ENCODE measurements around the gene AK1. TPM values are rescaled to one million over a fixed set of nuclear protein-coding genes. Genes with fewer than 3 reads are reported as not detected.

The AK1 gene
- total and polyA plus RNA-seq, 2 donors (not counting 3 experiments of a cell fraction or from before 2014, with no cell fraction given), result 115 to 148 TPM

DNA sequence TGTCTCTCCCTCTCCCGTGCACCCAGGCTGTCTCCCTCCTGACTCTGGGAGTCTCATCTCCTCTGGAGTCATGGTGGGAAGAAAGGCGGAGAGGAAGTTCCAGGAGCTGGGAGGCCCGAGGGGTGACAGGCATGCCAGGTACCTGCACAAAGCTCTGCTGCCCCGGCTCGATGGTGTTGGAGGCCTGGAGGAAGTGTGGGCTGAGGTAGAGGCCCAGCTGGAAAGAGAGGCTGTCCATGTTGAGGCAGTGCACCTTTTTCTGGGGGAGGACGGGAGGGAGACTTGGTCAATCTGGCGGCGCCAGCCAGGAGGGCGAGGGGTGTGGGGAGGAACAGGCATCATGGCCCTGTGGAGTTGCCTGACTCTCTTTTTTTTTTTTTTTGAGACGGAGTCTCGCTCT lies 58.9 kb downstream of the AK1 start:
- CTCF ChIA-PET, result interaction anchor here (0.7 to 8.4 kb wide), 3 partner anchors 24 to 103 kb away, joined by 3 to 76 read pairs (median 6); no protein-coding TSS in a partner anchor
- Histone ChIP-seq H3K4me3 (replicated peaks in 1 of 3; ENCODE audit: insufficient read depth in 1 of 3, low read depth in 1 of 3, low read length in 3 of 3) (no peak overlapping the region), H2AFZ (ENCODE audit: low read depth, low read length) (no peak overlapping the region), H3K4me1 (ENCODE audit: control insufficient read depth, extremely low read depth, insufficient read depth, low read length) (peaks cover 10% of the 10 kb centered on the region), H3K36me3 (ENCODE audit: control insufficient read depth in 2 of 2, extremely low read depth in 1 of 2, insufficient read depth in 2 of 2, low read length in 2 of 2) (peaks cover 33 to 56% of the 10 kb centered on the region in 2 experiments), H3K27me3 (ENCODE audit: control insufficient read depth in 2 of 2, insufficient read depth in 2 of 2, low read length in 2 of 2) (no peaks in the 10 kb centered on the region), H4K20me1 (replicated peaks; ENCODE audit: control insufficient read depth, extremely low read depth, insufficient read depth, low read length) (no peaks in the 10 kb centered on the region), H3K79me2 (ENCODE audit: control insufficient read depth, insufficient read depth, low read length) (peaks cover 18% of the 10 kb centered on the region), H3K9me1 (replicated peaks; ENCODE audit: control insufficient read depth, extremely low read depth, insufficient read depth, low read length) (no peaks in the 10 kb centered on the region), H3K4me2 (ENCODE audit: insufficient read depth, low read length) (no peak overlapping the region), H3K9ac (replicated peaks; ENCODE audit: extremely low read depth, insufficient read depth, low read length) (no peak overlapping the region), H3K27ac (ENCODE audit: insufficient read depth, low read depth, low read length) (no peak overlapping the region), H3K9me3 (replicated peaks; ENCODE audit: control insufficient read depth, insufficient read depth, low read length) (no peaks in the 10 kb centered on the region)
- DNase-seq (ENCODE audit: low read depth, low spot score) (no peak), FAIRE-seq (no peak)
- POLR2A ChIA-PET, result no interaction called here
- dilution Hi-C loops (cut with MboI; ENCODE audit: extremely low pct_ligation_motif_present, low sequenced_read_pairs) (no loop called here), intact Hi-C loops (cut with micrococcal nuclease) (no loop called here)
- no TSS peak for BruUV-seq (replicated peaks)
- TF ChIP-seq MAX (IDR thresholded peaks at IDR 0.05; ENCODE audit: insufficient read depth, insufficient read length), result no peak

- H2AFZ ChIP-seq (ENCODE audit: low read depth, low read length), result no peak overlapping the region
- H3K9ac ChIP-seq (replicated peaks; ENCODE audit: extremely low read depth, insufficient read depth, low read length), result no peak overlapping the region
- H3K9me3 ChIP-seq (replicated peaks; ENCODE audit: control insufficient read depth, insufficient read depth, low read length), result no peaks in the 10 kb centered on the region
- H3K36me3 ChIP-seq (ENCODE audit: control insufficient read depth in 2 of 2, extremely low read depth in 1 of 2, insufficient read depth in 2 of 2, low read length in 2 of 2), result peaks cover 33 to 62% of the 10 kb centered on the region in 2 experiments
- no peaks in the 10 kb centered on the region for H3K27me3 ChIP-seq (ENCODE audit: control insufficient read depth in 2 of 2, insufficient read depth in 2 of 2, low read length in 2 of 2)
- no peak overlapping the region for H3K4me3 ChIP-seq (replicated peaks in 1 of 3; ENCODE audit: insufficient read depth in 1 of 3, low read depth in 1 of 3, low read length in 3 of 3)
- no peaks in the 10 kb centered on the region for H3K9me1 ChIP-seq (replicated peaks; ENCODE audit: control insufficient read depth, extremely low read depth, insufficient read depth, low read length)
- no peaks in the 10 kb centered on the region for H4K20me1 ChIP-seq (replicated peaks; ENCODE audit: control insufficient read depth, extremely low read depth, insufficient read depth, low read length)
- dilution Hi-C loops (cut with MboI; ENCODE audit: extremely low pct_ligation_motif_present, low sequenced_read_pairs), result no loop called here
- FAIRE-seq, result no peak
- H3K4me1 ChIP-seq (ENCODE audit: control insufficient read depth, extremely low read depth, insufficient read depth, low read length), result peaks cover 10% of the 10 kb centered on the region
- DNase-seq (ENCODE audit: low read depth, low spot score), result no peak
- CTCF ChIA-PET, result interaction anchor here (0.7 to 8.4 kb wide), 7 partner anchors 10 to 103 kb away, joined by 3 to 76 read pairs (median 4); partner anchors contain the start of genes ENG and TOR2A
- H3K4me2 ChIP-seq (ENCODE audit: insufficient read depth, low read length), result no peak overlapping the region
- H3K79me2 ChIP-seq (ENCODE audit: control insufficient read depth, insufficient read depth, low read length), result peaks cover 18% of the 10 kb centered on the region
- TF ChIP-seq POLR2A (IDR thresholded peaks at IDR 0.05; ENCODE audit: low read depth, low read length), result no peak
- TF ChIP-seq, protein P1, sequence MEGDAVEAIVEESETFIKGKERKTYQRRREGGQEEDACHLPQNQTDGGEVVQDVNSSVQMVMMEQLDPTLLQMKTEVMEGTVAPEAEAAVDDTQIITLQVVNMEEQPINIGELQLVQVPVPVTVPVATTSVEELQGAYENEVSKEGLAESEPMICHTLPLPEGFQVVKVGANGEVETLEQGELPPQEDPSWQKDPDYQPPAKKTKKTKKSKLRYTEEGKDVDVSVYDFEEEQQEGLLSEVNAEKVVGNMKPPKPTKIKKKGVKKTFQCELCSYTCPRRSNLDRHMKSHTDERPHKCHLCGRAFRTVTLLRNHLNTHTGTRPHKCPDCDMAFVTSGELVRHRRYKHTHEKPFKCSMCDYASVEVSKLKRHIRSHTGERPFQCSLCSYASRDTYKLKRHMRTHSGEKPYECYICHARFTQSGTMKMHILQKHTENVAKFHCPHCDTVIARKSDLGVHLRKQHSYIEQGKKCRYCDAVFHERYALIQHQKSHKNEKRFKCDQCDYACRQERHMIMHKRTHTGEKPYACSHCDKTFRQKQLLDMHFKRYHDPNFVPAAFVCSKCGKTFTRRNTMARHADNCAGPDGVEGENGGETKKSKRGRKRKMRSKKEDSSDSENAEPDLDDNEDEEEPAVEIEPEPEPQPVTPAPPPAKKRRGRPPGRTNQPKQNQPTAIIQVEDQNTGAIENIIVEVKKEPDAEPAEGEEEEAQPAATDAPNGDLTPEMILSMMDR (IDR thresholded peaks at IDR 0.05; ENCODE audit: extremely low read depth in 1 of 2, insufficient read depth in 1 of 2, low read depth in 1 of 2, low read length in 2 of 2), result no peak
- no peak for TF ChIP-seq POLR2AphosphoS5 (IDR thresholded peaks at IDR 0.05; ENCODE audit: insufficient read depth, low read depth, low read length)
- TF ChIP-seq MAX (IDR thresholded peaks at IDR 0.05; ENCODE audit: insufficient read depth, insufficient read length), result no peak
- TF ChIP-seq MYC (IDR thresholded peaks at IDR 0.05; ENCODE audit: low read depth, low read length), result no peak
- TF ChIP-seq JUN (IDR thresholded peaks at IDR 0.05; ENCODE audit: borderline replicate concordance, insufficient read depth, insufficient read length, low read depth), result no peak
- no peak for TF ChIP-seq GATA2 (IDR thresholded peaks at IDR 0.05; ENCODE audit: insufficient read depth, insufficient read length, low read depth, low read length)
- TF ChIP-seq EZH2 (IDR thresholded peaks at IDR 0.05; ENCODE audit: borderline replicate concordance, low read depth, low read length, severe bottlenecking), result no peak
- TF ChIP-seq FOS (IDR thresholded peaks at IDR 0.05; ENCODE audit: borderline replicate concordance, insufficient read depth, low read length), result no peak
- BruUV-seq (replicated peaks), result no TSS peak
- no peak overlapping the region for H3K27ac ChIP-seq (ENCODE audit: insufficient read depth, low read depth, low read length)
- intact Hi-C loops (cut with micrococcal nuclease), result loop anchor here (2.0 kb wide), 1 partner anchor 53 kb away; no protein-coding TSS in a partner anchor
- POLR2A ChIA-PET, result interaction anchor here (1.2 kb wide), 1 partner anchor 47 kb away, joined by 3 read pairs; no protein-coding TSS in a partner anchor
These were observed 59.5 kb downstream of the AK1 start for GRCh38 chr9:127817881-127818434.

Measured in endothelial cell of umbilical vein (primary cell).